Renal cortical epithelial cell (primary cell): ENCODE data around the gene PHLDA3. TPM values are rescaled to one million over a fixed set of nuclear protein-coding genes. Genes with fewer than 3 reads are reported as not detected.

Source experiments
- DNase-seq: peaks from one replicate; pipeline ENCODE4 v3.0.0-alpha.2; 2011; ENCODE audit warnings: low read depth
- total RNA-seq: library from RNA; depleted of rRNA; stranded (reverse); fragments of >200 nt; gene quantifications from 2 replicates; pipeline ENCODE4 v1.2.3, GENCODE V29; 2014

The PHLDA3 gene
- total RNA-seq, 1 donor from 2014 or later, result 126 TPM

DNA sequence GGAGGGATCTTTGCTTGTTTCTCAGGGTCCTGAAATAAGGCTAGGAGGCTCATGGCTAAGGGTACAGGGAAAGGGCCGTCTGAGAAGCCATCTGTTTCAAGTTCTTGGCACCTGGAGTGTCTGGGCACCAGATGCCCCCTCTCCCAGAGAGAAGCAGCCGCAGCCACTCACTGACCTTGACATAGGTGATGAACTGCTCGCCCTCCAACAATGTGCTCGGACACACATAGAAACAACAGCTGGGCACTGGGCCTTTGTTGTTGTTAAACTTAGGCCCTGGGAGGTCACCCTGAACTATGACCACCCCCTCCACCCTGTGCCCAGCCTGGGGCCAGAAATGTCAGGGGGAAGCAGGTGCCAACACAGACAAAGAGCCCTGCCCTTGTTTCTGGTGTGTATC is 38.2 kb downstream of the PHLDA3 start:
- no peak for DNase-seq

DNA sequence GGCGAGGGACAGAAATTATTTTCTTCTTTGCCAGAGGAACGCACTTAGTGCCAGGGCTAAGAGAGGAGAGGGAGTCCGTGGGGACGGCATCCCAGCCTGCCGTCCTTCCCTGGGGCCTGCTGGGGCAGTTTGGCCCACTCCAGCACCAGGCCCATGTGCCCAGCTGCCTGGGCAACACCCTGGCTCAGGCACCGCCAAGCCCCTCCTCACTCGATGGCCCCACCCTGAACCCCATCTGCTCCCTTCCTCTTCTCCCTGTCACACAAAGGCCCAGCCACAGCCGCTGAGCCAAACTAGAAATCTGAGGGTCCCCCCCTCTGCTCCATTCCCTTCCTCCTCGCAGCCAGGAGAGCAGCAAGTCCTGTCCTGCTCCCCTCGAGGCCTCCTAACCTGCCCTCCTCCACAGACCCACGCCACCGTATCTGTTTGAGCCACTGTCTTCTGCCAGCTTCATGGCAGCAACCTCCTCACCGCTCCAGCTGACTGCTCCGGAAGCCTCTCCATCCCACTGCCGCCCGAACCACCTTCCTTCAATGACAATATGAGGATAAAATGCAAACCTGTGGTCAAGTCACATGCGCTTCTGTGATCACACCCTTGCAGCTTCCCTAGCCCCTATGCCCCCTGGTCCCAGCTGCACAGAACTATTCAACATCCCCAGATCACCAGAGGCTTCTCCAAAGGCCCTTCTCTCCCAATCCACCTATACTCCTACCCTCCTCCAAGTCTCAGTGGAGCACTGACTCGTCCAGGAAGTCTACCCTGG is 39.1 kb downstream of the PHLDA3 start:
- no peak for DNase-seq

DNA sequence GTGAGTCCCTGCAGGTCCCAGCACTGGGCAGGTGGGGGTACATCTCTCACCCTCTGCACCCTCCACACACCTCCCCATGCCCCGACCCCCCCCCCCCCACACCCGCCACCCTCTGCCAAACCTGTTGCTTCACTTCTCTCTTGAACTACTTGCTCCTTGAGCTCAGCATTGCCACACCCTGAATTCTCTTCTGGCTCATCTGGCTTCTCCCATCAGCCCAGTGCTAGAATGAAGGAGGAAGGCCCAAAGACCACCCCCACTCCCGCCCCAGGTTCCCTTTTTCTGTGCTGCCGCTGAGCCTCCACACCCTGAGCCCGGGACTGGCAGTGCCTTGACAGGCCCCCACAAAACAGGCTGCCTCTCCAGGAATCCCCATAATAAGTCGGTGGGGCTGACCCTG is 41.0 kb downstream of the PHLDA3 start:
- no peak for DNase-seq

DNA sequence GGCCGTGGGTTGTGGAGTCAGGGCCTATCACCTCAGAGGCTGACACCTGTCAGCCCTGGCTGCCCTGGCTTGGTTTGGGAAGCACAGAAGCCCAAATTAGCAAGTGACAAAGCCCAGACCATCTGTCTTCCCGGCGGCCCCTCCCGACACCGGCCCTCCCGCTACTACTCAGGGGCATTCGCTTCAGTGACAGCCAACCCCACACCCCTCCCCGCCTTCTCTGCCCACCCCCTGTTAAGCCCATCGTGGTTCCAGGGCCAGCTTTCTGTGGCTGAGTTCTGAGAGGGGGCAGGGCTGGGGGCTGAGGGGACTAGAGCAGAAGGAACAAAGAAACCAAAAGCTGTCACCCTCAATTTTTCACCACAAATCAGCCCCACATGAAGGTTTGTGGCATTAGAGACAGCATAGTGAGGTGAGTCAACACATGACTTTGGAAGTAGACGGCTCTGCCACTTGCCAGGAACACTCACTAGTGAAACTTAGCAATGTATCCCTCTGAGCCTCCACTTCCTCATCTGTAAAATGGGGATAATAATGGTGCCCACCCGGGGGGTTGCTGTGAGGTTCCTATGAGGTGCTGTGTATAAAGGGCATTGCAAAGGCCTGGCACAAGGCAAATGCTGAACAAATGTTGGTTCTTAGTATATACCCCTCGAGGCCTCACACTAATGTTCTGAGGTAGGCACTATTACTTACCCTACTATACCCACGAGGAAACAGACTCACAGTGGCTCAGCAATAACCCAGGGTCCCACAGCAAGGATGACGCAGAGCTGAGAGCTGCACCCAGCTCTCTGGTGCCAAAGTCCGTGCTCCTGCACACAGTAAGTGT is 42.3 kb downstream of the PHLDA3 start:
- DNase-seq, result no peak

GRCh38 chr1:201424146-201424545 is 44.8 kb downstream of the PHLDA3 start:
- no peak for DNase-seq

- DNase-seq, result no peak
Measured at GRCh38 chr1:201423655-201424054, 45.3 kb downstream of the PHLDA3 start.

GRCh38 chr1:201422436-201423030 is 46.5 kb downstream of the PHLDA3 start:
- no peak for DNase-seq

- no peak for DNase-seq
Measured at GRCh38 chr1:201422026-201422425, 47.0 kb downstream of the PHLDA3 start.

GRCh38 chr1:201421041-201421440 is 47.9 kb downstream of the PHLDA3 start:
- no peak for DNase-seq

GRCh38 chr1:201420608-201421002 is 48.4 kb downstream of the PHLDA3 start:
- no peak for DNase-seq

GRCh38 chr1:201419746-201420607 is 49.0 kb downstream of the PHLDA3 start:
- DNase-seq, result no peak

DNA sequence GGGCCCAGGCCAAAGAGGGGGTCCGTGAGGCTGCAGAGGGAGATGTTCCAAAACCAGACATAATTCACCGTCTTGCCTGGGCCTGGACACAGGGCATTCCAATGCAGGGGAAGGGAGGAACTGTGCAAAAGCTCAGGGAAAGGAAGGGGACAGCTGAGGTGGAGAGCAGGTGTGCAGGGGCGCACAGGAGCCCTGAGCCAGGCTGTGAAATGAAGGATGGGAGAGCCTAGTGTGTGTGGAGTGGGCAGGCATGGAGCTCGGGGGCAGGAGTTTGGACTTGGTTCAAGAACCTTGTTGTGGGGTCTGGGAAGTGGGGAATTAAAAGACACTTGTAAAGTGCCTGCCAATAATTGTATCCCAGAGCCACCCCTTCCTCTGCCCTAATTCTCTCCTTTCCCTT is 49.7 kb downstream of the PHLDA3 start:
- DNase-seq, result no peak

GRCh38 chr1:201418461-201418860 is 50.5 kb downstream of the PHLDA3 start:
- DNase-seq, result no peak

Other genes starting within 250 kb of the PHLDA3 start
- gene PKP1, start 185.7 kb downstream of the PHLDA3 start, total RNA-seq, result 0.15 and 3.3 TPM in 2 replicates
- 0.25 and 0.69 TPM in 2 replicates for gene TNNT2, start 91.5 kb downstream of the PHLDA3 start, total RNA-seq
- 51.6 and 68.6 TPM in 2 replicates for gene LAD1, start 69.9 kb downstream of the PHLDA3 start, total RNA-seq
- under 0.01 TPM in 1 of 2 replicates, not detected in the other for gene TNNI1, start 47.5 kb downstream of the PHLDA3 start, total RNA-seq
- gene CSRP1, start 37.9 kb upstream of the PHLDA3 start, total RNA-seq, result 253 and 495 TPM in 2 replicates
- gene NAV1, start 69.9 kb upstream of the PHLDA3 start, total RNA-seq, result 5.2 and 17.1 TPM in 2 replicates